Measurements from ENCODE around the gene LDLR. TPM values are rescaled to one million over a fixed set of nuclear protein-coding genes. Genes with fewer than 3 reads are reported as not detected.

The LDLR gene
- total and polyA plus RNA-seq, 2 of the 4 experiments (the other 2 are of a cell fraction): 45.2 to 53.8 TPM

DNA sequence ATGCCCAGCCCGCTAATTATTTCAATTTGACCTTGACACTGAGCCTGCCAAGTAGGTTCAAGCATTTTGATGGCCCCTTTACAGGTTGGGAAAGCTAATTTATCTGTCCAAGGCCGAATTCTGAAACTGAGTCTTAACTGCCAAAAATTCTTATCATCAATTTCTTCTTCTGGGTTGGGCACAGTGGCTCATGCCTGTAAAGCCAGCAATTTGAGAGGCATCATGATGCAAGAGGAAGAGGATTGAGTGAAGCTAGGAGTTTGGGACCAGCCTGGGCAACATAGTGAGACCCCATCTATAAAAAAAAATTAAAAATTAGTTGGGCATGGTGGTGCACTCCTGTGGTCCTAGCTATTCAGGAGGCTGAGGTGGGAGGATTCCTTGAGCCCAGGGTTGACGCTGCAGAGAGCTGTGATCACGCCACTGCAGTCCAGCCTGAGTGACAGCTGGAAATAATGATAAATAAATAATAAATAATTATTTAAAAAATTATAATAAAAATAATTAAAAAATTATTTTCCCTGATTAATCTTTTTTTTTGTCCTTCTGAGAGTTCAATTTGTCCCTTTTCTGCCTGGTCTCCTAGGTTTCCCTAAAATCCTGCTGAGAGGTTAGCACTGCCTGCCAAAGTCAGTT is 1.3 kb upstream of the LDLR start (continued):
- TF ChIP-seq RAD21 (IDR thresholded peaks at IDR 0.05; ENCODE audit: low read length) (no peak), RFX5 (IDR thresholded peaks at IDR 0.05; ENCODE audit: low read depth, low read length) (no peak)

- ChIA-PET CTCF (no interaction called here), POLR2A (ENCODE audit: unreplicated experiment) (interaction anchor here (0.6 kb wide), 1 partner anchor 13 kb away, joined by 3 read pairs; no protein-coding TSS in a partner anchor)
- H3K14ac ChIP-seq (replicated peaks; ENCODE audit: low read depth, low read length): peak overlapping the region; percentile 95
- peak overlapping the region; percentile 94 for H2BK120ac ChIP-seq (ENCODE audit: low read depth, low read length)
- H3K4me2 ChIP-seq (ENCODE audit: low read depth, low read length): peak overlapping the region; percentile 87
- in situ Hi-C loops (cut with MboI; ENCODE audit: low sequenced_read_pairs) (no loop called here), intact Hi-C loops (cut with micrococcal nuclease) (loop anchor here (1.0 kb wide), 1 partner anchor 52 kb away; no protein-coding TSS in a partner anchor), dilution Hi-C loops (cut with HindIII; ENCODE audit: low sequenced_read_pairs, unreplicated experiment) (no loop called here)
- ATAC-seq (ENCODE audit: low read depth) (no peak), DNase-seq (no peak)
- H2BK20ac ChIP-seq (ENCODE audit: low read depth, low read length): peak overlapping the region; percentile 89; the same call in 1 of the 2 replicates
- peak overlapping the region; percentile 40 for H3K9ac ChIP-seq (ENCODE audit: low read depth, low read length)
- H4K91ac ChIP-seq (ENCODE audit: insufficient read depth, low read depth, low read length): peak overlapping the region; percentile 74
- peak overlapping the region; percentile 92 for H3K4ac ChIP-seq (ENCODE audit: low read depth, low read length)
- peak overlapping the region; percentile 93 for H3K18ac ChIP-seq (ENCODE audit: low read depth, low read length)
- H2BK15ac ChIP-seq (ENCODE audit: low read depth, low read length): peak overlapping the region; percentile 54; the same call in 2 of the 3 replicates
- TF ChIP-seq RCOR1 (IDR thresholded peaks at IDR 0.05; ENCODE audit: insufficient replicate concordance, low read length): no peak
- no peak for TF ChIP-seq MAFK (IDR thresholded peaks at IDR 0.05; ENCODE audit: low read depth, low read length)
- TF ChIP-seq FOS (IDR thresholded peaks at IDR 0.05; ENCODE audit: low read depth, low read length): no peak
- no peak for TF ChIP-seq RFX5 (IDR thresholded peaks at IDR 0.05; ENCODE audit: low read depth, low read length)
- no peak for TF ChIP-seq CEBPB (IDR thresholded peaks at IDR 0.05; ENCODE audit: low read depth, low read length)
- no peaks in the 10 kb centered on the region for H3K27me3 ChIP-seq (ENCODE audit: control insufficient read depth, insufficient read depth, low read length)
- H2AK9ac ChIP-seq (replicated peaks; ENCODE audit: low read depth, low read length, poor library complexity): peak overlapping the region; percentile 80
- peak overlapping the region; percentile 88 for H2BK5ac ChIP-seq (ENCODE audit: low read depth, low read length, poor library complexity, severe bottlenecking)
- peak overlapping the region; percentile 78 for H3K27ac ChIP-seq (ENCODE audit: insufficient read depth, low read length)
- H3K9me3 ChIP-seq (ENCODE audit: control insufficient read depth, insufficient read depth, low read length): no peaks in the 10 kb centered on the region
- BruUV-seq (replicated peaks): no TSS peak
- H3K36me3 ChIP-seq (ENCODE audit: control insufficient read depth, insufficient read depth, low read length): peaks cover 1% of the 10 kb centered on the region
- peak overlapping the region; percentile 54 for H3K4me3 ChIP-seq (ENCODE audit: insufficient read depth, low read depth, low read length)
- peaks cover 8% of the 10 kb centered on the region for H3K9me1 ChIP-seq (ENCODE audit: insufficient read depth, low read length)
- peak overlapping the region; percentile 74; the same call in 1 of the 2 replicates for H3K56ac ChIP-seq (ENCODE audit: extremely low read depth, insufficient read depth, low read length)
- H4K5ac ChIP-seq (ENCODE audit: low read depth, low read length): peak overlapping the region; percentile 79
- 4% methylated on average over 5 of the region's 11 CpGs; no CpG with 5 or more reads in 1 of the 2 experiments for WGBS, 2 experiments (ENCODE audit: extremely low coverage in 2 of 2, insufficient read length in 1 of 2)
- peak overlapping the region; percentile 98 for H3K23ac ChIP-seq (ENCODE audit: low read depth, low read length)
- H2AFZ ChIP-seq (replicated peaks; ENCODE audit: low read length, poor library complexity): peak overlapping the region; percentile 87
- no peak overlapping the region; the same call in 1 of the 2 replicates for H2AK5ac ChIP-seq (ENCODE audit: low read depth, low read length)
- peak overlapping the region; percentile 21 to 89 for H4K8ac ChIP-seq (ENCODE audit: low read depth in 2 of 2, low read length in 2 of 2)
- peaks cover 28% of the 10 kb centered on the region; the same call in 1 of the 2 replicates for H4K20me1 ChIP-seq (ENCODE audit: insufficient read depth, low read length)
- H3K79me1 ChIP-seq (ENCODE audit: low read depth in 1 of 2, low read length in 2 of 2): peaks cover 3 to 49% of the 10 kb centered on the region in 2 experiments
- H3K4me1 ChIP-seq (ENCODE audit: control insufficient read depth, insufficient read depth, low read length): peaks cover 12% of the 10 kb centered on the region
Observed at GRCh38 chr19:11088506-11089253, 583 bp upstream of the LDLR start.
